Measurements from ENCODE around the gene FAM149A. TPM values are rescaled to one million over a fixed set of nuclear protein-coding genes. Genes with fewer than 3 reads are reported as not detected.

The FAM149A gene
- total RNA-seq, 5 donors from 2014 or later (not counting 1 experiment from before 2014, with no cell fraction given), result 0.57 to 3.2 (median 1.1) TPM

- ATAC-seq (replicated peaks in 1 of 4), result no peak
- 59% methylated on average over 8 of the region's 9 CpGs for WGBS (ENCODE audit: insufficient coverage)
- Mint-ChIP-seq H3K27ac (no peak overlapping the region), H3K36me3 (no peaks in the 10 kb centered on the region), H3K27me3 (peaks cover 30 to 62% of the 10 kb centered on the region in 2 donors), H3K4me1 (peaks cover 8 to 15% (median 13%) of the 10 kb centered on the region in 3 donors), H3K4me3 (no peak overlapping the region), H3K9me3 (no peaks in the 10 kb centered on the region)
- DNase-seq, result no peak
- ChIA-PET CTCF (interaction anchor here in 1 of 2 donors (1.5 kb wide), 1 partner anchor 9 kb away, joined by 4 read pairs; no protein-coding TSS in a partner anchor), POLR2A (no interaction called here)
- Histone ChIP-seq H3K4me1 (ENCODE audit: control insufficient read depth in 1 of 2, extremely low read depth in 1 of 2, insufficient read depth in 2 of 2, low read length in 2 of 2) (peaks cover 0 to 9% of the 10 kb centered on the region in 2 experiments), H3K9me3 (no peaks in the 10 kb centered on the region), H3K27me3 (replicated peaks in 1 of 2; ENCODE audit: control insufficient read depth in 2 of 2, extremely low read depth in 1 of 2, insufficient read depth in 2 of 2, low read length in 1 of 2) (peaks cover 24 to 45% of the 10 kb centered on the region in 2 experiments), H3K36me3 (ENCODE audit: control insufficient read depth in 2 of 2, extremely low read depth in 1 of 2, insufficient read depth in 1 of 2, low read length in 1 of 2) (no peaks in the 10 kb centered on the region), H3K4me3 (ENCODE audit: control insufficient read depth in 1 of 2, extremely low read depth in 1 of 2, low read length in 1 of 2) (no peak overlapping the region), H3K27ac (ENCODE audit: low read length) (no peak overlapping the region)
Observed at GRCh38 chr4:186146458-186146857, 42.0 kb downstream of the FAM149A start.

DNA sequence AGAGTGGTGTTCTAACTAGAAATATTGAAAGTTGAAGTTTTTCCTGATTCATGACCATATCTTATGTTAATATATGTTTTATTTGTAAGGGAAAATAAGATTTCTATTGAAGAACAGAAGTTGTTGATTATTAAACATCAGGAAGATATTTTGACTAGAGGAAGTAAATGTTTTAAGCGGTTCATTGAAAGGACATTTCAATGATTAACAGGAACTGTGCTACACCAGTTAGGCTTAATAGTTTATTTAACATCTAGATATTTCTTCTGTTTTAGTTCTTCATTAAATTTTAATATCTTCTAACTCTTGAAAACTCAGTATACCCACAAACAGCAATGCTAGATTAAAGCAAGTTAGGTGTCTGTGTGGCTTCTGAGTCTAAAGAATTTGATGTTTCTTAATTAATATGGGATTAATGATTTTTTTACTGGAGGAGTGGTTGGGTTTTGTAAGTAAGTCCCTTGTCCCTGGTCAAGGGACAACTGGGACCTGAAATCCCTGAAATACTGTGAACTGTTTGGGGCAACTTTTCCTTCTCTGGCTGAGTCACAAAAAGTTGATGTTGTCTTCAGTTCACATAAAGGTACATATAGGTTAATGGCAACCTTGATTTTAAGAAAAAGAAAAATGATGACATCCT lies 44.0 kb downstream of the FAM149A start:
- Mint-ChIP-seq H3K36me3 (no peaks in the 10 kb centered on the region), H3K9me3 (no peaks in the 10 kb centered on the region), H3K4me3 (no peak overlapping the region), H3K27me3 (peaks cover 35 to 64% of the 10 kb centered on the region in 2 donors), H3K27ac (no peak overlapping the region), H3K4me1 (peaks cover 8 to 15% (median 13%) of the 10 kb centered on the region in 3 donors)
- H3K9me3 ChIP-seq, result no peaks in the 10 kb centered on the region
- no peaks in the 10 kb centered on the region for H3K36me3 ChIP-seq (ENCODE audit: control insufficient read depth in 2 of 2, extremely low read depth in 1 of 2, insufficient read depth in 1 of 2, low read length in 1 of 2)
- no peak overlapping the region for H3K4me3 ChIP-seq (ENCODE audit: control insufficient read depth in 1 of 2, extremely low read depth in 1 of 2, low read length in 1 of 2)
- no CpG with 5 or more reads among the region's 1 CpG for WGBS (ENCODE audit: insufficient coverage)
- H3K27ac ChIP-seq (ENCODE audit: low read length), result no peak overlapping the region
- H3K4me1 ChIP-seq (ENCODE audit: control insufficient read depth in 1 of 2, extremely low read depth in 1 of 2, insufficient read depth in 2 of 2, low read length in 2 of 2), result peaks cover 0 to 9% of the 10 kb centered on the region in 2 experiments
- H3K27me3 ChIP-seq (replicated peaks in 1 of 2; ENCODE audit: control insufficient read depth in 2 of 2, extremely low read depth in 1 of 2, insufficient read depth in 2 of 2, low read length in 1 of 2), result peaks cover 24 to 44% of the 10 kb centered on the region in 2 experiments
- POLR2A ChIA-PET, result no interaction called here
- no peak for ATAC-seq (replicated peaks in 1 of 4)
- CTCF ChIA-PET, result no interaction called here
- DNase-seq, result no peak

- CTCF ChIA-PET, result interaction anchor here in 1 of 2 donors (1.1 to 1.3 kb wide), 2 partner anchors 12 to 40 kb away, joined by 4 to 8 read pairs; no protein-coding TSS in a partner anchor
- DNase-seq (peak in 14 of 35 experiments; percentile 10 to 47 (median 19)), ATAC-seq (replicated peaks in 1 of 4) (peak in 1 of 4 experiments; percentile 26)
- Histone ChIP-seq H3K4me3 (ENCODE audit: control insufficient read depth in 1 of 2, extremely low read depth in 1 of 2, low read length in 1 of 2) (no peak overlapping the region), H3K4me1 (ENCODE audit: control insufficient read depth in 1 of 2, extremely low read depth in 1 of 2, insufficient read depth in 2 of 2, low read length in 2 of 2) (peaks cover 0 to 4% of the 10 kb centered on the region in 2 experiments), H3K36me3 (ENCODE audit: control insufficient read depth in 2 of 2, extremely low read depth in 1 of 2, insufficient read depth in 1 of 2, low read length in 1 of 2) (no peaks in the 10 kb centered on the region), H3K9me3 (no peaks in the 10 kb centered on the region), H3K27ac (ENCODE audit: low read length) (no peak overlapping the region), H3K27me3 (replicated peaks in 1 of 2; ENCODE audit: control insufficient read depth in 2 of 2, extremely low read depth in 1 of 2, insufficient read depth in 2 of 2, low read length in 1 of 2) (peaks cover 21 to 41% of the 10 kb centered on the region in 2 experiments)
- Mint-ChIP-seq H3K36me3 (no peaks in the 10 kb centered on the region), H3K9me3 (no peaks in the 10 kb centered on the region), H3K4me3 (no peak overlapping the region), H3K4me1 (peaks cover 7 to 9% (median 8%) of the 10 kb centered on the region in 3 donors), H3K27ac (no peak overlapping the region), H3K27me3 (peaks cover 31 to 63% of the 10 kb centered on the region in 2 donors)
- WGBS (ENCODE audit: insufficient coverage), result 78% methylated on average over 11 of the region's 14 CpGs
- POLR2A ChIA-PET, result no interaction called here
Observed at GRCh38 chr4:186149872-186150271, 45.4 kb downstream of the FAM149A start.

GRCh38 chr4:186150926-186151325 lies 46.4 kb downstream of the FAM149A start:
- ATAC-seq (replicated peaks in 1 of 4), result no peak
- CTCF ChIA-PET, result interaction anchor here in 1 of 2 donors (0.7 to 1.3 kb wide), 2 partner anchors 10 to 11 kb away, joined by 3 to 8 read pairs; no protein-coding TSS in a partner anchor

GRCh38 chr4:186151499-186151898 lies 47.0 kb downstream of the FAM149A start:
- CTCF ChIA-PET, result no interaction called here
- no peaks in the 10 kb centered on the region for H3K4me1 ChIP-seq (ENCODE audit: control insufficient read depth in 1 of 2, extremely low read depth in 1 of 2, insufficient read depth in 2 of 2, low read length in 2 of 2)
- WGBS (ENCODE audit: insufficient coverage), result 85% methylated on average over 5 of the region's 7 CpGs
- Mint-ChIP-seq H3K27ac (no peak overlapping the region), H3K4me1 (peaks cover 3 to 7% (median 5%) of the 10 kb centered on the region in 3 donors), H3K4me3 (no peak overlapping the region), H3K9me3 (no peaks in the 10 kb centered on the region), H3K27me3 (peaks cover 19 to 55% of the 10 kb centered on the region in 2 donors), H3K36me3 (no peaks in the 10 kb centered on the region)
- no peaks in the 10 kb centered on the region for H3K9me3 ChIP-seq
- H3K4me3 ChIP-seq (ENCODE audit: control insufficient read depth in 1 of 2, extremely low read depth in 1 of 2, low read length in 1 of 2), result no peak overlapping the region
- no peak overlapping the region for H3K27ac ChIP-seq (ENCODE audit: low read length)
- POLR2A ChIA-PET, result no interaction called here
- peaks cover 10 to 33% of the 10 kb centered on the region in 2 experiments for H3K27me3 ChIP-seq (replicated peaks in 1 of 2; ENCODE audit: control insufficient read depth in 2 of 2, extremely low read depth in 1 of 2, insufficient read depth in 2 of 2, low read length in 1 of 2)
- ATAC-seq (replicated peaks in 1 of 4) (no peak), DNase-seq (no peak)
- no peaks in the 10 kb centered on the region for H3K36me3 ChIP-seq (ENCODE audit: control insufficient read depth in 2 of 2, extremely low read depth in 1 of 2, insufficient read depth in 1 of 2, low read length in 1 of 2)

More at GRCh38 chr4:186150926-186151325, 46.4 kb downstream of the FAM149A start:
- 90% methylated on average over 4 of the region's 13 CpGs for WGBS (ENCODE audit: insufficient coverage)
- no peaks in the 10 kb centered on the region for H3K4me1 ChIP-seq (ENCODE audit: control insufficient read depth in 1 of 2, extremely low read depth in 1 of 2, insufficient read depth in 2 of 2, low read length in 2 of 2)
- H3K4me3 Mint-ChIP-seq, result no peak overlapping the region
- H3K27ac Mint-ChIP-seq, result no peak overlapping the region
- H3K9me3 Mint-ChIP-seq, result no peaks in the 10 kb centered on the region
- no peak overlapping the region for H3K27ac ChIP-seq (ENCODE audit: low read length)
- H3K9me3 ChIP-seq, result no peaks in the 10 kb centered on the region
- H3K27me3 Mint-ChIP-seq, result peaks cover 24 to 61% of the 10 kb centered on the region in 2 donors
- no peak for DNase-seq
- POLR2A ChIA-PET, result no interaction called here
- no peak overlapping the region for H3K4me3 ChIP-seq (ENCODE audit: control insufficient read depth in 1 of 2, extremely low read depth in 1 of 2, low read length in 1 of 2)
- peaks cover 15 to 37% of the 10 kb centered on the region in 2 experiments for H3K27me3 ChIP-seq (replicated peaks in 1 of 2; ENCODE audit: control insufficient read depth in 2 of 2, extremely low read depth in 1 of 2, insufficient read depth in 2 of 2, low read length in 1 of 2)
- H3K36me3 ChIP-seq (ENCODE audit: control insufficient read depth in 2 of 2, extremely low read depth in 1 of 2, insufficient read depth in 1 of 2, low read length in 1 of 2), result no peaks in the 10 kb centered on the region
- peaks cover 3 to 7% (median 3%) of the 10 kb centered on the region in 3 donors for H3K4me1 Mint-ChIP-seq
- H3K36me3 Mint-ChIP-seq, result no peaks in the 10 kb centered on the region

- Mint-ChIP-seq H3K4me3 (no peak overlapping the region), H3K27ac (no peak overlapping the region), H3K36me3 (no peaks in the 10 kb centered on the region), H3K9me3 (no peaks in the 10 kb centered on the region), H3K4me1 (peaks cover 8 to 12% (median 12%) of the 10 kb centered on the region in 3 donors), H3K27me3 (peaks cover 3 to 16% of the 10 kb centered on the region in 2 donors)
- ATAC-seq (replicated peaks in 1 of 4) (peak in 1 of 4 experiments; percentile 24), DNase-seq (no peak)
- ChIA-PET CTCF (interaction anchor here (0.6 to 1.7 kb wide), 2 partner anchors 43 to 137 kb away, joined by 3 to 5 read pairs; no protein-coding TSS in a partner anchor), POLR2A (interaction anchor here in 1 of 2 donors (0.7 kb wide), 1 partner anchor 286 kb away, joined by 8 read pairs; no protein-coding TSS in a partner anchor)
- no peaks in the 10 kb centered on the region for H3K4me1 ChIP-seq (ENCODE audit: control insufficient read depth in 1 of 2, extremely low read depth in 1 of 2, insufficient read depth in 2 of 2, low read length in 2 of 2)
- peaks cover 0 to 11% of the 10 kb centered on the region in 2 experiments for H3K27me3 ChIP-seq (replicated peaks in 1 of 2; ENCODE audit: control insufficient read depth in 2 of 2, extremely low read depth in 1 of 2, insufficient read depth in 2 of 2, low read length in 1 of 2)
- H3K36me3 ChIP-seq (ENCODE audit: control insufficient read depth in 2 of 2, extremely low read depth in 1 of 2, insufficient read depth in 1 of 2, low read length in 1 of 2), result no peaks in the 10 kb centered on the region
- no peaks in the 10 kb centered on the region for H3K9me3 ChIP-seq
- no peak overlapping the region for H3K27ac ChIP-seq (ENCODE audit: low read length)
- 79% methylated on average over 17 of the region's 17 CpGs for WGBS (ENCODE audit: insufficient coverage)
- H3K4me3 ChIP-seq (ENCODE audit: control insufficient read depth in 1 of 2, extremely low read depth in 1 of 2, low read length in 1 of 2), result no peak overlapping the region
Observed at GRCh38 chr4:186158021-186158813, 53.7 kb downstream of the FAM149A start.

Measured in T-cell (primary cell).